Activated T-cell treated with anti-CD3 and anti-CD28 coated beads for 24 hours (primary cell): Measurements from ENCODE around the gene BICD2.

ENCODE experiments used
- DNase-seq: peaks from one replicate; pipeline ENCODE4 v3.0.0-alpha.2; 2020; ENCODE audit warnings: low read depth

BICD2 gene

GRCh38 chr9:92747459-92748232 is 17.0 kb downstream of the BICD2 start:
- no peak for DNase-seq

GRCh38 chr9:92746567-92747458 is 17.8 kb downstream of the BICD2 start:
- DNase-seq: no peak

GRCh38 chr9:92745881-92746280 is 18.8 kb downstream of the BICD2 start:
- no peak for DNase-seq

GRCh38 chr9:92745331-92745730 is 19.3 kb downstream of the BICD2 start:
- DNase-seq: no peak

- no peak for DNase-seq
These were observed 23.7 kb downstream of the BICD2 start for GRCh38 chr9:92740969-92741368.

- DNase-seq: no peak
These were observed 24.1 kb downstream of the BICD2 start for GRCh38 chr9:92740446-92740961.

GRCh38 chr9:92740009-92740408 is 24.6 kb downstream of the BICD2 start:
- DNase-seq: no peak

- no peak for DNase-seq
These were observed 25.2 kb downstream of the BICD2 start for GRCh38 chr9:92739346-92739970.

- DNase-seq: no peak
These were observed 26.0 kb downstream of the BICD2 start for GRCh38 chr9:92738661-92739081.

- no peak for DNase-seq
These were observed 26.9 kb downstream of the BICD2 start for GRCh38 chr9:92737611-92738299.

GRCh38 chr9:92737216-92737606 is 27.4 kb downstream of the BICD2 start:
- no peak for DNase-seq

- DNase-seq: no peak
These were observed 27.9 kb downstream of the BICD2 start for GRCh38 chr9:92736563-92737215.

- no peak for DNase-seq
These were observed 28.7 kb downstream of the BICD2 start for GRCh38 chr9:92735636-92736562.

GRCh38 chr9:92734931-92735635 is 29.6 kb downstream of the BICD2 start:
- no peak for DNase-seq

- no peak for DNase-seq
These were observed 33.7 kb downstream of the BICD2 start for GRCh38 chr9:92730897-92731296.

GRCh38 chr9:92729735-92730155 is 34.9 kb downstream of the BICD2 start:
- no peak for DNase-seq

GRCh38 chr9:92728831-92729734 is 35.5 kb downstream of the BICD2 start:
- DNase-seq: no peak
